ENCODE measurements around the gene PPM1H. TPM values are rescaled to one million over a fixed set of nuclear protein-coding genes. Genes with fewer than 3 reads are reported as not detected.
"Not testable (repeated sequence)": the region's sequence is repeated elsewhere in the genome, so short reads cannot be mapped to it uniquely, and the experiment has no call there.

PPM1H gene
- total and polyA plus RNA-seq, 7 donors: 0.92 to 4.3 (median 3.0) TPM

DNA sequence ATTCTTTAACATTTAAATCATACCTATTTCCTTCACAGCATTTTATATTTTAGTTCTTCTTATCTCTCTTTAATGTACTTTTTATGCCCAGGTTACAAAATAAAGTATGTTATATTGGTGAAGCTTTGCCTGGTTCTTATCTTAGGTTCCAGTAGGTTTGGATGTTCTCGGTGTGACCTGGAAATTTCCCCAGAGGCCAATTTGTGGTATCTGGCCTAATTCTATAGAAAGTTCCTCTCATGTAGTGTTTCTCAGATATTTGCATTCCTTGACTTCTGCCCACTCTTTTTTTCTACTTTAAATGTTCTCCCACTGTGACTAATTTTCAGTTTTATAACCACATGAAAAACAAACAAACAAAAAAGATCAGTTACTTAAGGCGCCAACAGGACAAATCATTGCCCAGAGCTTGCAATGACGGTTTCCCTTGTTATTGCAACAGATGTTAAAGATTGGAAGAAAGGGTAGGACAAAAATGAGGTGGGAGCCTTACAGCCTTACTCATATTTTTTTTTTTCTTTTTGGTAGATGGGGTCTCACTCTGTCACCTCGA is 41.2 kb upstream of the PPM1H start:
- TF ChIP-seq EP300 (IDR thresholded peaks at IDR 0.05): no peak
- intact Hi-C loops (cut with DNase I): no loop called here

DNA sequence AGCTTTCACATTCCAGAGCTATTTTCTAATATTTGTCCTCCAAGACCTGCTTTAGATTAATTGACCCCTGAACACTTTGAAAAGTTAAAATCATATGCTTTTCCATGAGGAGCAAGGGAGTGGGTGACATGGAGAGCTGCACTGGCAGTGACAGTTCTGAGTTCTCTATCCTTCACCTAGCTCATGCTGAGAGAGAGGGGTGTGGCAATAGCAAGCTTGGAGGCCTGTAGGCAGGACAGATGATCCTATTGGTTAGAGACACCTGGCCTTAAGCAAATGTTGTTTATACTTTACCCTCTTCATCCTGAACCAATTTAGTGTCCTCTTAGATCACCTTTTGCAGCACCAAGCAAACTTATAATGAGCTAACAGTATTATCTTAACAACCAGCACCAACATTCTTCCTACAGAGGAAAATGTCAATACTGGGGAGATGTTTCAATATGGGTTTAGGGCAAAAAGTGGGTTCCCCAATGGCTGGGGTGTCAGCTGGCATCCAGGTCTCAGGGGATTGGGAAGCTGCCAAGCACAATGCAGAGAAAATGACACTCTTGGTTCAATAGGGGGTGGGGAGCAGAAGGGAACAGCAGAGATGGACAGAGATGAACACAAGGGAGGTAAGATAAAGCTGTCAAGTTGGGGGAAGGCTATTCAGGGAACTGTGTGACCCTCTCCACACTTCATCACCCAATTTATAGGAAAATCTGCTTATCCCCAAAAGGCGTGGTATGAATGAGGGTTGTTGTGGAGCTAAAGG is 37.0 kb upstream of the PPM1H start:
- H3K27ac ChIP-seq: no peak overlapping the region

More for the DNA sequence above, 41.2 kb upstream of the PPM1H start:
- H3K36me3 ChIP-seq: no peaks in the 10 kb centered on the region
- no peak overlapping the region for H3K4me3 ChIP-seq
- H3K27me3 ChIP-seq: no peaks in the 10 kb centered on the region
- 81 to 91% methylated on average over 4 of the region's 4 CpGs for WGBS, 2 donors
- no peak overlapping the region for H3K27ac ChIP-seq
- no peaks in the 10 kb centered on the region for H3K9me3 ChIP-seq
- DNase-seq: no peak
- H3K4me1 ChIP-seq: no peaks in the 10 kb centered on the region

GRCh38 chr12:62969695-62970094 is 34.7 kb upstream of the PPM1H start:
- no peak for TF ChIP-seq EP300 (IDR thresholded peaks at IDR 0.05)
- TF ChIP-seq POLR2AphosphoS5 (IDR thresholded peaks at IDR 0.05): no peak
- TF ChIP-seq CTCF (IDR thresholded peaks at IDR 0.05): no peak
- no peak for TF ChIP-seq POLR2A (IDR thresholded peaks at IDR 0.05)
- H3K9me3 ChIP-seq: no peaks in the 10 kb centered on the region
- 67 to 88% methylated on average over 7 of the region's 7 CpGs for WGBS, 2 donors
- H3K4me3 ChIP-seq: no peak overlapping the region
- intact Hi-C loops (cut with DNase I): loop anchor here (10.0 kb wide), 1 partner anchor 1075 kb away; no protein-coding TSS in a partner anchor
- no peaks in the 10 kb centered on the region for H3K27me3 ChIP-seq
- no peaks in the 10 kb centered on the region for H3K4me1 ChIP-seq
- DNase-seq: no peak
- H3K27ac ChIP-seq: no peak overlapping the region
- H3K36me3 ChIP-seq: no peaks in the 10 kb centered on the region

More for the DNA sequence above, 37.0 kb upstream of the PPM1H start:
- no peaks in the 10 kb centered on the region for H3K9me3 ChIP-seq
- H3K4me3 ChIP-seq: no peak overlapping the region
- no peaks in the 10 kb centered on the region for H3K27me3 ChIP-seq
- no peaks in the 10 kb centered on the region for H3K36me3 ChIP-seq
- TF ChIP-seq EP300 (IDR thresholded peaks at IDR 0.05) (no peak), CTCF (IDR thresholded peaks at IDR 0.05) (no peak), POLR2AphosphoS5 (IDR thresholded peaks at IDR 0.05) (no peak), POLR2A (IDR thresholded peaks at IDR 0.05) (no peak)
- 79 to 86% methylated on average over 1 of the region's 1 CpG for WGBS, 2 donors
- no peak for DNase-seq
- H3K4me1 ChIP-seq: no peaks in the 10 kb centered on the region
- intact Hi-C loops (cut with DNase I): no loop called here

DNA sequence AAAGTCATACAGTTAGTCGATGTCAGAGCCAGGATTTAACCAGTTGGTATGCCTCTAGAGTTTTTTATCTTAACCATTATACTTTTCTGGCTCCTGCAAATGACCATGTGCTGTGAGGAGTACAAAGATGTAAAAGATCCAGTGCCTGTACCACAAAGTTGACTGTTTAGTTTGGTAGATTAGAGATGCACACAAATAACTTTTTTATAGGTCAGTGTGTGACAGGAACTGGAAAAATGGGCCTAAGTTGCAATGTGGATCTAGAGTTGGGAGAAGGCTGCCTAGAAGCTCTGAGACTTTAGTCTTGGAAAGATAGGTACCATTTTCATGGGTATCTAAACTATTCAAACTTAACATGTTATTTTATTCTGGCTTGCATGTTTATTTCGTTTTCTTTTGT is 32.8 kb upstream of the PPM1H start:
- Histone ChIP-seq H3K4me1 (no peaks in the 10 kb centered on the region), H3K4me3 (no peak overlapping the region), H3K27me3 (no peaks in the 10 kb centered on the region), H3K36me3 (no peaks in the 10 kb centered on the region), H3K27ac (no peak overlapping the region), H3K9me3 (no peaks in the 10 kb centered on the region)
- 78 to 87% methylated on average over 2 of the region's 2 CpGs for WGBS, 2 donors
- TF ChIP-seq EP300 (IDR thresholded peaks at IDR 0.05) (no peak), POLR2A (IDR thresholded peaks at IDR 0.05) (no peak), CTCF (IDR thresholded peaks at IDR 0.05) (no peak), POLR2AphosphoS5 (IDR thresholded peaks at IDR 0.05) (no peak)
- no peak for DNase-seq
- intact Hi-C loops (cut with DNase I): loop anchor here (10.0 kb wide), 1 partner anchor 1073 kb away; no protein-coding TSS in a partner anchor

- H3K27ac ChIP-seq: no peak overlapping the region
- intact Hi-C loops (cut with DNase I): loop anchor here (10.0 kb wide), 1 partner anchor 1072 kb away; no protein-coding TSS in a partner anchor
- no peak overlapping the region for H3K4me3 ChIP-seq
- TF ChIP-seq EP300 (IDR thresholded peaks at IDR 0.05) (no peak), CTCF (IDR thresholded peaks at IDR 0.05) (no peak), POLR2AphosphoS5 (IDR thresholded peaks at IDR 0.05) (no peak)
- H3K9me3 ChIP-seq: no peaks in the 10 kb centered on the region
- H3K36me3 ChIP-seq: no peaks in the 10 kb centered on the region
- DNase-seq: no peak
- H3K4me1 ChIP-seq: no peaks in the 10 kb centered on the region
- H3K27me3 ChIP-seq: no peaks in the 10 kb centered on the region
These were observed 32.1 kb upstream of the PPM1H start for GRCh38 chr12:62966990-62967506.

GRCh38 chr12:62966446-62966989 is 31.6 kb upstream of the PPM1H start:
- not testable (repeated sequence) for H3K4me3 ChIP-seq
- intact Hi-C loops (cut with DNase I): loop anchor here (10.0 kb wide), 1 partner anchor 1072 kb away; no protein-coding TSS in a partner anchor
- 36 to 82% methylated on average over 8 of the region's 8 CpGs for WGBS, 2 donors

DNA sequence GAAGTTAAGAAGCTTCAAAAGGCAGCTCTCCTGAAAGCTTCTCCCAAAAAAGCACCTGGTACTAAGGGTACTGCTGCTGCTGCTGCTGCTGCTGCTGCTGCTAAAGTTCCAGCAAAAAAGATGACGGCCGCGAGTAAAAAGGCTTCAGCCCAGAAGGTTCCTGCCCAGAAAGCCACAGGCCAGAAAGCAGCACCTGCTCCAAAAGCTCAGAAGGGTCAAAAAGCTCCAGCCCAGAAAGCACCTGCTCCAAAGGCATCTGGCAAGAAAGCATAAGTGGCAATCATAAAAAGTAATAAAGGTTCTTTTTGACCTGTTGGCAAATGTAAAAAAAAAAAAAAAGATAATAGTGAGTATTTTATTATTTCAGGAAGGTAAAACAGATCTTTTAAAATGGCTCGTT is 30.8 kb upstream of the PPM1H start:
- intact Hi-C loops (cut with DNase I): loop anchor here (10.0 kb wide), 1 partner anchor 1071 kb away; no protein-coding TSS in a partner anchor
- not testable (repeated sequence) for DNase-seq, H3K27ac ChIP-seq, H3K36me3 ChIP-seq, H3K4me3 ChIP-seq, H3K4me1 ChIP-seq, H3K27me3 ChIP-seq, H3K9me3 ChIP-seq
- 21 to 54% methylated on average over 4 of the region's 4 CpGs for WGBS, 2 donors

More at GRCh38 chr12:62966446-62966989, 31.6 kb upstream of the PPM1H start:
- H3K9me3 ChIP-seq, H3K36me3 ChIP-seq, DNase-seq, H3K4me1 ChIP-seq, H3K27me3 ChIP-seq, H3K27ac ChIP-seq: not testable (repeated sequence)

Data from sigmoid colon (tissue), 7 donors.